ENCODE measurements around the gene PRR3. TPM values are rescaled to one million over a fixed set of nuclear protein-coding genes. Genes with fewer than 3 reads are reported as not detected.

Gene PRR3
- total and polyA plus RNA-seq, 2 of the 13 experiments (the other 11 are each of a cell fraction or from before 2014, with no cell fraction given): 14.6 to 21.2 TPM

DNA sequence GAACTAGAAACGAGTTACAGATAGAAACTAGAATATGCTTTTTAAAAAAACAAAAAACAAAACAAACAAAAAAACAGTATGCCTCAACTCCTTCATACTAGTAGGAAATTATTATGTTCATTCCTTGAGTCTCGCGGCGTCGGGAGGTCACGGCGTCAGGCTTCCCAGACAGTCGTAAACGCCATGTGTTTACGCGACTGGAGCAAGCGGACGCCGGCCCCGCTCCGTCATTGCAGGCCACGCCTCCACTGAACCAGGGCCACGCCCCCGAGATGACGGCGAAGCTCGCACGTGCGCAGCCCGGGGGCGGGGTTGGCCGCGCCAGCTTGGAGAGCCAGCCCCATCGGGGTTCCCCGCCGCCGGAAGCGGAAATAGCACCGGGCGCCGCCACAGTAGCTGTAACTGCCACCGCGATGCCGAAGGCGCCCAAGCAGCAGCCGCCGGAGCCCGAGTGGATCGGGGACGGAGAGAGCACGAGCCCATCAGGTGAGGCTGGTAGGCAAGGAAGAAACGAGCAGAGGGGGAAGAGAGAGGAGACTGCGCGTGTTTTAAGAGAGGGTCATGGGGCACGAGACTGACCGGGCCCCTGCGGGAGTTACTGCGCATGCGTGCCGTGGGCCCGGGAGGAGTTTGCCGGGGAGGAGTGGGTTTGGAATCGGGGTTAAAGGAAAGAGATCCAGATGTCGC, 14.1 kb downstream of the PRR3 start, which contains the start of gene ABCF1 (continued):
- TF ChIP-seq GRHL1 (CRISPR knock-in tag; conservative IDR thresholded peaks at IDR 0.05): no peak
- peak; percentile 79; the same call in 1 of the 2 replicates for TF ChIP-seq PATZ1 (CRISPR knock-in tag; IDR thresholded peaks at IDR 0.05)
- no peak; the same call in 1 of the 2 replicates for TF ChIP-seq SSRP1 (CRISPR knock-in tag; IDR thresholded peaks at IDR 0.05)
- no peak for TF ChIP-seq KLF13 (CRISPR knock-in tag; IDR thresholded peaks at IDR 0.05)
- TF ChIP-seq ZBTB20 (CRISPR knock-in tag; IDR thresholded peaks at IDR 0.05; ENCODE audit: borderline replicate concordance, low read depth): peak; percentile 90
- TF ChIP-seq ZNF720 (CRISPR knock-in tag; IDR thresholded peaks at IDR 0.05): no peak
- peak; percentile 94 for TF ChIP-seq ZNF33B (CRISPR knock-in tag; IDR thresholded peaks at IDR 0.05)
- TF ChIP-seq CREB1 (IDR thresholded peaks at IDR 0.05): peak; percentile 91
- TF ChIP-seq CREB1 (CRISPR knock-in tag; IDR thresholded peaks at IDR 0.05): peak; percentile 91
- peak; percentile 61 for TF ChIP-seq JUND (CRISPR knock-in tag; IDR thresholded peaks at IDR 0.05)
- TF ChIP-seq NR2F1 (CRISPR knock-in tag; IDR thresholded peaks at IDR 0.05): no peak
- peak; percentile 99 for TF ChIP-seq RBFOX2 (IDR thresholded peaks at IDR 0.05; ENCODE audit: low read depth, low read length)
- peak; percentile 94 for TF ChIP-seq E2F2 (CRISPR knock-in tag; IDR thresholded peaks at IDR 0.05; ENCODE audit: borderline replicate concordance)
- TF ChIP-seq SOX13 (IDR thresholded peaks at IDR 0.05): 0 out of 2 replicates have a peak, but pooled peaks have one; percentile 29
- peak in 1 of 2 experiments; percentile 80; a peak in 2 of 4 replicates for TF ChIP-seq SOX13 (CRISPR knock-in tag; conservative IDR thresholded peaks at IDR 0.05 in 1 of 2, IDR thresholded peaks at IDR 0.05 in 1 of 2)
- 0 out of 2 replicates have a peak, but pooled peaks have one; percentile 54 for TF ChIP-seq MYNN (CRISPR knock-in tag; IDR thresholded peaks at IDR 0.05; ENCODE audit: low read depth)
- TF ChIP-seq, protein P1, sequence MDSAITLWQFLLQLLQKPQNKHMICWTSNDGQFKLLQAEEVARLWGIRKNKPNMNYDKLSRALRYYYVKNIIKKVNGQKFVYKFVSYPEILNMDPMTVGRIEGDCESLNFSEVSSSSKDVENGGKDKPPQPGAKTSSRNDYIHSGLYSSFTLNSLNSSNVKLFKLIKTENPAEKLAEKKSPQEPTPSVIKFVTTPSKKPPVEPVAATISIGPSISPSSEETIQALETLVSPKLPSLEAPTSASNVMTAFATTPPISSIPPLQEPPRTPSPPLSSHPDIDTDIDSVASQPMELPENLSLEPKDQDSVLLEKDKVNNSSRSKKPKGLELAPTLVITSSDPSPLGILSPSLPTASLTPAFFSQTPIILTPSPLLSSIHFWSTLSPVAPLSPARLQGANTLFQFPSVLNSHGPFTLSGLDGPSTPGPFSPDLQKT (CRISPR knock-in tag; IDR thresholded peaks at IDR 0.05; ENCODE audit: borderline replicate concordance): peak; percentile 44; the same call in 1 of the 2 replicates
- TF ChIP-seq ZNF883 (CRISPR knock-in tag; IDR thresholded peaks at IDR 0.05; ENCODE audit: not compliant biosample characterization): peak; percentile 98
- TF ChIP-seq SRF (IDR thresholded peaks at IDR 0.05; ENCODE audit: low read depth, low read length): no peak
- TF ChIP-seq PLSCR1 (CRISPR knock-in tag; IDR thresholded peaks at IDR 0.05; ENCODE audit: borderline replicate concordance): no peak; the same call in 1 of the 2 replicates
- TF ChIP-seq ZFP90 (CRISPR knock-in tag; IDR thresholded peaks at IDR 0.05; ENCODE audit: borderline replicate concordance): peak; percentile 86
- 0 out of 2 replicates have a peak, but pooled peaks have one; percentile 60 for TF ChIP-seq ZNF850 (CRISPR knock-in tag; conservative IDR thresholded peaks at IDR 0.05)
- peak; percentile 88 for TF ChIP-seq TGIF2 (CRISPR knock-in tag; IDR thresholded peaks at IDR 0.05)
